GM19043 (cell line): ENCODE measurements around the gene OR2AT4.

Experiments
- ATAC-seq: cut with Tn5 transposase; IDR thresholded peaks from one replicate; pipeline ENCODE4 v1.9.1; 2021; ENCODE audit warnings: low read depth; ENCODE audit not compliant: unreplicated experiment

OR2AT4 gene

GRCh38 chr11:75032550-75032935 lies 64.1 kb downstream of the OR2AT4 start:
- no peak for ATAC-seq

- no peak for ATAC-seq
These were observed 64.7 kb downstream of the OR2AT4 start for GRCh38 chr11:75031771-75032549.
